Gastrocnemius medialis (tissue), 4 donors: ENCODE data around the gene ZSCAN16. TPM values are rescaled to one million over a fixed set of nuclear protein-coding genes. Genes with fewer than 3 reads are reported as not detected.
A peak's percentile ranks its signal among the peaks of the same experiment; 100 is the strongest.

Experiments used
- ATAC-seq, 2 donors: fragments of 150-250 bp; one replicate each; pipeline ENCODE4 v1.9.1; 2016
- DNase-seq, 2 donors: peaks; one replicate each; pipeline ENCODE4 v3.0.0-alpha.2; 2019
- H3K27ac ChIP-seq, 4 donors: fragments of 200-600 bp; sonication (generic); 1 replicate in 1 of 4; 2 replicates in 3 of 4; pipeline ENCODE4 v1.5.1; 2016 to 2018; ENCODE audit warnings: mild to moderate bottlenecking in 2 of 4, moderate library complexity in 1 of 4
- H3K27me3 ChIP-seq, 3 donors: fragments of 200-600 bp; sonication (generic) in 2 of 3; 1 replicate in 1 of 3; 2 replicates in 2 of 3; pipeline versions ENCODE4 v1.5.1 to v1.6.0; 2016 to 2019; ENCODE audit warnings: mild to moderate bottlenecking in 1 of 3, moderate library complexity in 1 of 3
- H3K36me3 ChIP-seq, 2 donors: fragments of 200-600 bp; sonication (generic) in 1 of 2; one replicate each; pipeline ENCODE4 v1.5.1; 2017 to 2018
- H3K4me1 ChIP-seq, 2 donors: fragments of 200-600 bp; sonication (generic) in 1 of 2; one replicate each; pipeline ENCODE4 v1.5.1; 2016 to 2017; ENCODE audit warnings: mild to moderate bottlenecking in 2 of 2
- H3K4me3 ChIP-seq, 4 donors: fragments of 200-600 bp; sonication (generic) in 3 of 4; 1 replicate in 1 of 4; 2 replicates in 3 of 4; pipeline ENCODE4 v1.5.1; 2016 to 2019; ENCODE audit warnings: mild to moderate bottlenecking in 2 of 4
- H3K9me3 ChIP-seq, 3 donors: fragments of 200-600 bp; sonication (generic) in 2 of 3; 1 replicate in 1 of 3; 2 replicates in 2 of 3; pipeline ENCODE4 v1.5.1; 2016 to 2019
- CTCF ChIP-seq, 5 experiments: fragments of 450-650 bp in 3 of 5; fragments of 200-600 bp in 2 of 5; sonication (generic) in 2 of 5; IDR thresholded peaks in 4 of 5; conservative IDR thresholded peaks in 1 of 5; 1 replicate in 4 of 5; 2 replicates in 1 of 5; pipeline ENCODE4 v1.5.1; 2016 to 2019; ENCODE audit warnings: antibody characterized with exemption in 5 of 5, mild to moderate bottlenecking in 3 of 5, moderate library complexity in 3 of 5
- POLR2A ChIP-seq, 2 donors: fragments of 450-650 bp; IDR thresholded peaks; one replicate each; pipeline ENCODE4 v1.6.1; 2017; ENCODE audit warnings: antibody characterized with exemption in 2 of 2, mild to moderate bottlenecking in 2 of 2, moderate library complexity in 2 of 2
- in situ Hi-C, 4 donors: fragments of 200-750 bp; cut with MboI; loops; one replicate each; pipeline versions ENCODE4 v1.15.0 to v1.8.0; 2017; ENCODE audit warnings: low sequenced_read_pairs in 4 of 4
- intact Hi-C: fragments of 100-400 bp; cut with DNase I; formaldehyde crosslinking; loops from one replicate; pipeline ENCODE4 v1.15.1; 2023; ENCODE audit warnings: low total_unique reads
- total RNA-seq, 4 donors: library from RNA; depleted of rRNA; stranded (reverse); fragments of >200 nt; gene quantifications; one replicate each; pipeline versions ENCODE4 v1.1.0 to v1.2.3, GENCODE V29; 2016

The ZSCAN16 gene
- total RNA-seq, 4 donors from 2014 or later = 1.8 to 4.2 (median 3.4) TPM

GRCh38 chr6:28161410-28162079 is 37.1 kb downstream of the ZSCAN16 start:
- in situ Hi-C loops = no loop called here
- Histone ChIP-seq H3K9me3 (no peaks in the 10 kb centered on the region), H3K27me3 (no peaks in the 10 kb centered on the region), H3K4me3 (peak overlapping the region; percentile 45 to 67 (median 62)), H3K4me1 (peaks cover 0 to 8% of the 10 kb centered on the region in 2 donors), H3K27ac (peak overlapping the region in 1 of 4 donors; percentile 4), H3K36me3 (peaks cover 0 to 18% of the 10 kb centered on the region in 2 donors)
- DNase-seq (peak; percentile 18 to 66), ATAC-seq (peak in 1 of 2 donors; percentile 86)
- TF ChIP-seq POLR2A (IDR thresholded peaks at IDR 0.05) (no peak), CTCF (IDR thresholded peaks at IDR 0.05 in 4 of 5, conservative IDR thresholded peaks at IDR 0.05 in 1 of 5) (no peak)
- intact Hi-C loops = no loop called here

DNA sequence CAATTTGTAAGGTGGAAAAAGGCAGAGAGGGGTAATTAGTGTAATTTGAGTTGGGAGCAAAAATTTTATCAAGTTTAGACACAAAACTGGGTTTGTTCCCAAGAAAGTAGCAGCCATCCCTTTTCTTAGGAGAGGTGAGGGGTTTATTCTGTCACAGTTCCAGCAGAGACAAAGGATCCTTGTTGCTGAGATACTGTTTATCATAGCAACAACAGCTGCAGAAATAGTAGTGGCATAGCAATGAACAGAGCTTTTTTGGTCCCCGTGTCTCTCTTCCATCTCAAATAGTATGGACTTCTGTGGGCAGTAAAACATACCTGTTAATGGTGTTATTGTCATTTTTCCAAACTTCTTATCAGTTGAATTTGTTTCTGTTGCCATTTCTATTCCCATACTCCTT is 41.2 kb downstream of the ZSCAN16 start:
- TF ChIP-seq POLR2A (IDR thresholded peaks at IDR 0.05) (no peak), CTCF (IDR thresholded peaks at IDR 0.05 in 4 of 5, conservative IDR thresholded peaks at IDR 0.05 in 1 of 5) (no peak)
- no peak overlapping the region for H3K4me3 ChIP-seq
- in situ Hi-C loops (no loop called here), intact Hi-C loops (no loop called here)
- DNase-seq (no peak), ATAC-seq (no peak)
- H3K27me3 ChIP-seq = no peaks in the 10 kb centered on the region
- peaks cover 0 to 8% of the 10 kb centered on the region in 2 donors for H3K4me1 ChIP-seq
- H3K9me3 ChIP-seq = no peaks in the 10 kb centered on the region
- no peak overlapping the region for H3K27ac ChIP-seq
- peaks cover 0 to 11% of the 10 kb centered on the region in 2 donors for H3K36me3 ChIP-seq

DNA sequence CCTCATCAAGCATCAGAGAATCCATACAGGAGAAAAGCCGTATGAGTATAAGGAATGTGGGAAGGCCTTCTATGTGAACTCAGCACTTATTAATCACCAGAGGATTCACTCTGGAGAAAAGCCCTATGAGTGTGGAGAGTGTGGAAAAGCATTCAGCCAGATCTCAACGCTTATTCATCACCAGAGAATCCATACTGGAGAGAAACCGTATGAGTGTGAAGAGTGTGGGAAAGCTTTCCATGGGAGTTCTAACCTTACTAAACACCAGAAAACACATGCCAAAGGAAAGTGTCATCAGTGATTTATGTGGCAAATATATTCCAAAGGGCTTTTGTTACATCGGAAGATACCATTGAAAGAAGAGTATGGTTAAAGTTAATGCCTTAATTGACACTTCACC is 42.7 kb downstream of the ZSCAN16 start:
- Histone ChIP-seq H3K4me1 (peaks cover 0 to 3% of the 10 kb centered on the region in 2 donors), H3K27ac (no peak overlapping the region), H3K4me3 (no peak overlapping the region), H3K36me3 (peaks cover 0 to 22% of the 10 kb centered on the region in 2 donors), H3K9me3 (no peaks in the 10 kb centered on the region), H3K27me3 (no peaks in the 10 kb centered on the region)
- in situ Hi-C loops = no loop called here
- intact Hi-C loops = no loop called here
- no peak for DNase-seq
- no peak for ATAC-seq
- TF ChIP-seq CTCF (IDR thresholded peaks at IDR 0.05 in 4 of 5, conservative IDR thresholded peaks at IDR 0.05 in 1 of 5) (no peak), POLR2A (IDR thresholded peaks at IDR 0.05) (no peak)

- no peak for DNase-seq
- in situ Hi-C loops = no loop called here
These were observed 43.5 kb downstream of the ZSCAN16 start for GRCh38 chr6:28167926-28168325.

More at GRCh38 chr6:28167926-28168325, 43.5 kb downstream of the ZSCAN16 start:
- H3K27me3 ChIP-seq = no peaks in the 10 kb centered on the region
- ATAC-seq = no peak
- H3K36me3 ChIP-seq = peaks cover 0 to 30% of the 10 kb centered on the region in 2 donors
- no peaks in the 10 kb centered on the region for H3K9me3 ChIP-seq
- TF ChIP-seq POLR2A (IDR thresholded peaks at IDR 0.05) = no peak
- TF ChIP-seq CTCF (IDR thresholded peaks at IDR 0.05 in 4 of 5, conservative IDR thresholded peaks at IDR 0.05 in 1 of 5) = no peak
- no peaks in the 10 kb centered on the region for H3K4me1 ChIP-seq
- H3K4me3 ChIP-seq = no peak overlapping the region
- H3K27ac ChIP-seq = no peak overlapping the region
- intact Hi-C loops = no loop called here
